DLD1 (cell line): ENCODE measurements around the gene BRD2.
"Not testable (repeated sequence)": the region's sequence is repeated elsewhere in the genome, so short reads cannot be mapped to it uniquely, and the experiment has no call there.

Experiments
- in situ Hi-C: cut with HindIII; loops from 2 replicates; pipeline ENCODE4 v1.10.0; 2017; ENCODE audit warnings: low sequenced_read_pairs

Gene BRD2

GRCh38 chr6:32968093-32968866 lies at the start of gene BRD2:
BRD2 (plus strand) TSS chr6:32968594; CDS start chr6:32972899, 4,305 bp downstream.
- in situ Hi-C loops, result no loop called here

DNA sequence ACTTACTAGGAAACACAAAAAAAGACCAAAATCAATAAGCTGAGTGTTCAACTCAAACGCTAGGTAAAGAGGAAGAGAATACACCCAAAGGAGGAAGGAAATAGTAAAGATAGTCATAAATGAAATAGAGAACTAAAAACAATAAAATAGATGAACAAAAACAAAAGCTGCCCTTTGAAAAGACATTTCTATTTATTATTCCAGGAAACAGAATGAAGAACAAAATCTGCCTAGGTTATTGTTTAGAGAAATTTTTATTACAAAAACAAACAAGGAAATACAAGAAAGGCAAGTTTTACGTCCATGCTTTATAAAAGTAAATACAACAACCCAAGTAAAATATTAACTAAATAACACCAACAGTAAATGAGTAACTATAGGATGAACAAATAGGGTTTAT lies 47.7 kb upstream of the BRD2 start:
- in situ Hi-C loops, result no loop called here

- in situ Hi-C loops, result no loop called here
Measured at GRCh38 chr6:32922083-32922482, 46.3 kb upstream of the BRD2 start.

DNA sequence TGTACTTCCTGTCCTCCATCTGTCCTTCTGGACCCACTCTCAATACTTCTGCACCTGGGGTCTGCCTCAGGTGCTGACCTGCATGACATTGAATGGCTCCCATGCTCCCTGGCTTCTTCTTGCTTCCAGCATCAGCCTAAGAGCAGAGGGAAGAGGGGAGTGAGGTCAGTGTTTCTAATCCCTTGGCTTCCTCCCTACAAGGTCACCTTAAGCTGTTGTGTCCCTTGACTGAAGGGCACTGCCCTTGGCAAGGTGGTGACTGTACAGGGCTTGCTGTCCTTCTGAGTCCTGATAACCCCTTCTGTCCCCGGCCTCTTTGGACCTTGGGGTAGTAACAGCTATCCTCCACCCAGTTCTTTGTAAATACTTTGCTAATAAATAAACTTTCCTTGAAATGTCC lies 37.2 kb upstream of the BRD2 start:
- in situ Hi-C loops, result no loop called here

DNA sequence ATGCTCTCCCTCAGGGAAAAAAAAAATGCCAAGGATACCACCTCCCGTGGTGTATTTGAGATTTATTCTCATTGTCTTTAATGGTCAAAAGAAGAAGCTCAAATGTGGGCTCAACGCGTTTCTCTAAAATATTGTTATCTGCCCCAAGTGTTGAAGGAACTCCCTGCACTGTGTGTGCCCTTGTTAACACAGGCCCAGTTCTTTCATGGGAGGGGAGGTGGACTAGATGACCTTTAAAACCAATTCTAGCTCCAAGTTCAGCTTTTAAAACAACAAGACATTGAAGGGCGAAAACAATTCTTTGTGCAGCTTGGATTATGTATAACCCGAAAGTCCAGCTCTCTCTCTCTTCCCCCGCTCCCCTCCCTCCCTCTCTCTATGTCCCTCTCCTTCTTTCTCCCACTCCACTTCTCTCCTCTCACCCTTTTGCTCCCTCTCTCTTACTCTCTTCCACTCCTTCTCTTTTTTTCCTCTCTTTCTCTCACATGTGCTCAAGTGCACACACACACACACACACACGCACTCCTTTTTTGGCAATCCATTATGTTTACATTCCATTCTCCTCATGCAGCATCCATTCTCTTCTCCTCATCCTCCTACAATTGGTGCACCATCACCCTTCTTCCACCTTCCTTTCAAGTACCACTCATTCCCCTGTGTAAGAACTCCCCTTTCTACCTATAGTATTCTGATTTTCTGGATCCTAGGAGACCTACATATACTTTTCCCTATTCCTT lies 36.1 kb upstream of the BRD2 start:
- in situ Hi-C loops, result no loop called here

DNA sequence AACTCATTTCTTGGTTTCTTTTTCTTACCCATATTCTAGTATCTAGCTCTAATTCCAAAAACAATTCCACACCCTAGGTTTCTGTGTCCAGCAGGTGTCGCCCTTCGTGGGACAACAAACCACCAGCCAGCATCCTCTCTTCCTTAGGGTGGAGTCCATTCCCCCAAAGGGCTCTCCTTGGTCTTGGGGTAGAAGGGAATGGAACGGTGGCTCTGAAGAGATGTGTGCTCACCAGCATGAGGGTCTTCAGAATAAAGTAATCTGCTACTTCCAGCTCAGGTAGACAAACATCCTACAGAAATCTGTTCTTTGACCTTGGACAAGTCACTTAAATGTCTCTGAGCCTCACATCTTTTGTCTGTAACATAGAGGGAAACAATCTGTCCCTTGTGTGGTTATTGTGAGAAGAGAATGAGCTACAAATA lies 34.7 kb upstream of the BRD2 start:
- in situ Hi-C loops, result no loop called here

DNA sequence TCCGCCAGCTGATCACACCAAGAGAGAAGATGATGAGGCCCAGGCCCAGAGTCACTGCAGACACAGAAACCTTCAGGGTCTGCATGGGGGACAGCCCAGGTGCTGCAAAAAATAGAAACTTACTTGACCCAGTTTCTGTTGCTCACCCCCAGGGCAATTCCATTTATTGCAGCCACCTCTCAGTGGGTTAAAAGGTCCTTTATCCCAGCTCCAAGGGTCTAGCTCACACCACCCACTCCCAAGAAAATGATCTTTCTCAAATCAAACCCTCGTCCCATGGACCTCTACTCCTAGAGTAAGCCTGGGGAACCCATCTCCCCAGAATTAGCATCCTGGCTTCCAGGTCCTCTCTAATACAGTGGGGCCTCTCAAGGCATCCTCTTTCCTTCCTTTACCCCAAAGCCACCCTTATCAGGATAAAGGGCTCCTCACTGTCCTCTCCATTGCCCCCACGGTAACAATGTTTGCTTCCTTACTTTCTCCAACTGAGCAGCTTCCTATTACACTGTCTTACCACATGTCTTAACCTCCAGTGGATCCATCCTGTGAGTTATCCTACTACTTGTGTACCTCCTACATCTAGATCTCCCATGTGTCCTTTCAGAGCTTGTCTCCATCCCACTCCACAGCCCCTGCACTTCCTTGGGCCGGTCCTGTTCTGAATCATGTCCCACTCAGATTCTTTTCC lies 32.7 kb upstream of the BRD2 start:
- in situ Hi-C loops, result no loop called here

DNA sequence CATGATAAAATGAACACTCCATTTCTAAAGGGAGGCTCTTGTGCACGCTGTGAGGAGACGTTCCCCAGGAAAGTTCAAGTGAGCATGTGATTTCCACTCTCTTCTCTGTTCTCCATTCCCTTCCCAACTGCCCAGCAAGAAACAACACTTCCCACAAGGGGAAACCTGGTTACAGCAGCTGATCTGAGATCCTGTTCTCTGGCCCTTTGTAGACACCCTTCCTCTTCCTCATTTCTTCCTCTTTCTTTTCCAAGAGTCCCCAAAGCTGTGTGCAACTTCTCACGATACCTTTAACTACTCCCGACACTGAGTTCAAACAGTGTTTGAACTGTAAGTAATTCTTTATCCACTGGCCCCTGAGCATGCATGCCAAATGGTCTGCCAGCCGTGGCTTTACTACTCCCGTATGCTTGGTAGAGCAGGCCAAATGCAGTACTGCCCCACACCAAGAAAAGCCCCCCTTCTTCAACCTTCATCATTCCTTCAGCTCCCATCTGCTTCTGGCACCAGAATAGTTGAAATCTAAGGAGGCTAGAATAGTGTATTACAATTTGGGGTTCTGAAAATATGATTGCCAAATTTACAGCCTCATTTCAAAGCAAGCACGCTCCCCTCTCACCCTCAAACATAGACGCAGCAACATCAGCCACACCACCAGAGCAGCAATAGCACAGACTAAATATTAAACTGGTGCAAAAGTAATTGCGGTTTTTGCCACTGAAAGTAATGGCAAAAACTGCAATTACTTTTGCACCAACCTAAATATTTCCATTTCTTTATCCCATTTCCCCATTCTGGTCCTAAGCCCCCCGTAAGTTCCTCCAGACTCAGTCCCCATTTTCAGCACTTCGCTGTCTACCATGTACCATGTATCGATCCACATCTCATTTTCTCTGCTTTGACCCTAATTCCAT lies 31.9 kb upstream of the BRD2 start:
- in situ Hi-C loops, result no loop called here

DNA sequence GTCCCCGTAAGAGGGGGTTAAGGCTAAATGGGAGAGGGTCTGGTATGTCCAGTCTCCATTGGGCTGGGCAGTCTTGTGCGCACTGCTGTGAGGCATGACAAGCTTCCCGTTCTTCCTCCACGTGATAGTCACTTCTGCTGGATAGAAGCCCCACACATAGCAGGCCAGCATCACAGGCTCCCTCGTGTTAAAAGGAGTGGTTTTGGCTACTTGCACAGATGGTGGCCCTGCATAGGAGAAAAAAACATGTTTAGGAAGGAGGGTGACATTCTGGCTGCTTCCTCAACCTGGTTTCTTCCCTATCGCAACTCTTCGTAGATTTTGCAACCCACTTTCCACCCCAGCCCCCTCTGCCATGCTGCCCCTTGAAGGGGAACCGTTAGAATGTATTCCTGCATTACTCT lies 31.2 kb upstream of the BRD2 start:
- in situ Hi-C loops, result no loop called here

DNA sequence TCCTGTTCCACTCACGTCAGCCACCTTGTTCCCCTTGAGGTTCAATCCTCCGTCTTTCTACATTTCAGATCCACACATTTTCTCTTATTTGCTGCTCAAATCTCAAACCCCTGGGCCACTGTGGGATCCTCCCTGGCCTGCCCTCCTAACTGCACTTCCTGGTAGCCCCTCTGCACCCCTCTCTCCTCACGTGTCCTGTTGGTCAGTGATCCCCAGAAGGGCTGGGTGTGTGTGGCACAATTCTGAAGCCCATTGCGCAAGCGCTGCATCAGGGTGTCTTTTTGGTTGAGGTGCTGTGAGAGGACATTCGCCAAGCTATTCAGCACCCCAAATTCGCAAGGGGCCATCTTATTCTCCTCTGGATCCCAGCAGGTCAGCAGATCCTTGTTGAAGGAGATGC lies 29.9 kb upstream of the BRD2 start:
- in situ Hi-C loops, result no loop called here

- in situ Hi-C loops, result no loop called here
Measured at GRCh38 chr6:32940656-32941213, 27.7 kb upstream of the BRD2 start, which contains the start of gene HLA-DMB. HLA-DMB (minus strand) TSS chr6:32941028; CDS start chr6:32940807, 221 bp downstream.

DNA sequence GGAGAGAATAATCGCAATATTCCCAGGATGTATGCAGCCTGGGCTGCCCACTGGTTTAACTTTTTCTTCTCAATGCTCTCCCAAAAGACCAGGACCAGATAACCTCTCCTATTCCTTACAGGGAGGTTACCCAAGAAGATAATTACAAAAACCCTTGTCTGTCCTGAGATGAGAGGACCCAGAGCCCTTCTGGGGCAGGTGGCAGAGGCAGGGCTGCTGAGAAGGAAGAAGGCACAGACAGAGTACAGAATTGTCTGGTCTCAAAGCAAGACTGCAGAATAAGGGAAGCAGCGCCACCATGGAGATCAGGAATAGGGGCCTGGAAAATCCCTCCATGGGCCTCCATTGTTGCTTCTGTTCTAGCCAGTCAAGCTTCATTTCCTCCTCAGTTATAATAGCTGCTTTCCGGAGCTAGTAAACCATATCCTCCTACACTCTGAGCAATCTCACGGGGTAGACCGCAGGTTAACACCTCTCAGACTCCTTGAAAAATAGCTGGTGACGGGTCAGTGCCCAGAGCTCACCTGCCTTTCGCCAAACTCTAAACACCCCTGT lies 27.1 kb upstream of the BRD2 start:
- in situ Hi-C loops, result no loop called here

DNA sequence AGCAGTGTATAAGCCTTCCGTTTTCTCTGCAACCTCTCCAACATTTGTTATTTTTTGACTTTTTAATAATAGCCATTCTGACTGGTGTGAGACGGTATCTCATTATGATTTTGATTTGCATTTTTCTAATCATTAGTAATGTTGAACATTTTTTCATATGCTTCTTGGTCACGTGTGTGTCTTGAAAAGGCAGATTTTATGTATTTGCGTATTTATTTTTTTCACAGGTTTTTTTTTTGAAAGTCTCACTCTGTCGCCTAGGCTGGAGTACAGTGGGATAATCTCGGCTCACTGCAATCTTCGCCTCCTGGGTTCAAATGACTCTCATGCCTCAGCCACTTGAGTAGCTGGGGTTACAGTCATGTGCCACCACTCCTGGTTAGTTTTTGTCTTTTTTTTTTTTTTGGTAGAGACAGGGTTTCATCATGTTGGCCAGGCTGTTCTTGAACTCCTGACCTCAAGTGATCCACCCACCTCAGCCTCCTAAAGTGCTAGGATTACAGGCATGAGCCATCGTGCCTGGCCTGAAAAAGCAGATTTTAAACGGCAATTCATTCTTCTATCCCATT lies 25.8 kb upstream of the BRD2 start:
- in situ Hi-C loops, result not testable (repeated sequence)

GRCh38 chr6:32943864-32944649 lies 24.3 kb upstream of the BRD2 start:
- in situ Hi-C loops, result no loop called here

- in situ Hi-C loops, result no loop called here
Measured at GRCh38 chr6:32945108-32945760, 23.2 kb upstream of the BRD2 start.

DNA sequence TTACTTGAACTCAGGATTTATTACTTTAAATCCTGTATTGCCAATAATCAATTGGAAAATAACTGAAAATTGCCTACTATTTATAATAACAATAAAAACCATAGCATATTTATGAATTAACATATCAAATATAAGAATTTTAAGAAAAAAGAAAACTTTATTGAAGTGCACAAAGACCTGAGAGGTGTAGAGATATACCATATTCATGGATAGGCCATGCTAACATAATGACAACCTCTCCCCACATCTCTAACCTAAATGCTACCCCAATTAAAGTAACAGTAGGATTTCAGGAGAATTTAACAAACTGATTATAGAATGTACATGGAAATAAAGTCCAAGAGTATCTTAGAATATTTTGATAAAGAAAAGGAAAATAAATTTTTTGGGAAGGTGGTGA lies 22.4 kb upstream of the BRD2 start:
- in situ Hi-C loops, result no loop called here

DNA sequence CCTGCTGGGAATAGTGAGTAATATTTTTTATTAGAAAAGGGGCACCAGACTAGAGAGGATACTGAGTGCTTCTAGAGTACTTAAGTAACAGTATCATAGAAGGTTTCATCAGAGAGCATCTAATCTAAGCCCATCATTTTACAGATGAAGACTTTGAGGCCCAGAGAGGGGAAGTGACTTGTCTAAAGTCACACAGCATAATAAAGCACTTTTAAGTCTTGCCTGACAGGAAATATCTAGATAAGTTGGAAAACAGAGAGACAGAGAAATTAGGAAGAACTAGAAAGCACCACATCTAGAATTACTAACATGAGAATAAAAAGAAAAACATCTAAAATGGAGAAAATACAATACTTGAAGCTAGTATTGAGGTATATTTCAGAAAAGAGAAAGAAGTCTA lies 21.5 kb upstream of the BRD2 start:
- in situ Hi-C loops, result no loop called here
